HepG2 (cell line): ENCODE data around the gene IRF1. TPM values are rescaled to one million over a fixed set of nuclear protein-coding genes. Genes with fewer than 3 reads are reported as not detected.
A peak's percentile ranks its signal among the peaks of the same experiment; 100 is the strongest.

Experiments
- BRD4 ChIP-seq: sonication (generic); formaldehyde crosslinking; IDR thresholded peaks from 2 replicates; pipeline ENCODE4 v1.4.0; 2020; ENCODE audit warnings: missing genetic modification reagents
- CBFB ChIP-seq: sonication (generic); formaldehyde crosslinking; IDR thresholded peaks from 2 replicates; pipeline ENCODE4 v1.4.0; 2020; ENCODE audit warnings: missing genetic modification reagents
- DNMT3B ChIP-seq: conservative IDR thresholded peaks from 2 replicates; pipeline ENCODE4 v1.6.1; 2016; ENCODE audit warnings: missing biosample characterization, control low read depth
- JUNB ChIP-seq: sonication (generic); formaldehyde crosslinking; IDR thresholded peaks from 2 replicates; pipeline ENCODE4 v1.8.0; 2022; ENCODE audit warnings: missing genetic modification reagents, mild to moderate bottlenecking, borderline replicate concordance
- KDM2A ChIP-seq: sonication (generic); formaldehyde crosslinking; IDR thresholded peaks from 2 replicates; pipeline ENCODE4 v1.4.0; 2020; ENCODE audit warnings: low read depth, missing genetic modification reagents, borderline replicate concordance
- KLF13 ChIP-seq: sonication (generic); formaldehyde crosslinking; IDR thresholded peaks from 2 replicates; pipeline ENCODE4 v1.4.0; 2020; ENCODE audit warnings: mild to moderate bottlenecking, missing genetic modification reagents
- PAX8 ChIP-seq: sonication (generic); formaldehyde crosslinking; IDR thresholded peaks from 2 replicates; pipeline ENCODE4 v1.8.0; 2022; ENCODE audit warnings: mild to moderate bottlenecking, missing genetic modification reagents, borderline replicate concordance
- RAD51 ChIP-seq: fragments of 450-650 bp; IDR thresholded peaks from 2 replicates; pipeline ENCODE4 v1.6.1; 2016; ENCODE audit warnings: borderline replicate concordance
- RXRA ChIP-seq: sonication (generic); formaldehyde crosslinking; IDR thresholded peaks from 2 replicates; pipeline ENCODE4 v1.5.1; 2020; ENCODE audit warnings: missing genetic modification reagents
- SOX6 ChIP-seq, 2 experiments: fragments of 450-650 bp in 1 of 2; sonication (generic) in 1 of 2; formaldehyde crosslinking in 1 of 2; IDR thresholded peaks; 2 replicates each; pipeline versions ENCODE4 v1.4.0 to v1.6.1; 2017 to 2020; ENCODE audit warnings: antibody characterized with exemption in 1 of 2, mild to moderate bottlenecking in 1 of 2, missing genetic modification reagents in 1 of 2
- ZNF431 ChIP-seq: sonication (generic); formaldehyde crosslinking; IDR thresholded peaks from 2 replicates; pipeline ENCODE4 v1.9.0; 2022; ENCODE audit warnings: missing genetic modification reagents, low read depth, mild to moderate bottlenecking, borderline replicate concordance
- ZNF589 ChIP-seq: sonication (generic); formaldehyde crosslinking; conservative IDR thresholded peaks from 2 replicates; pipeline ENCODE4 v1.8.0; 2022; ENCODE audit warnings: mild to moderate bottlenecking, moderate library complexity, missing genetic modification reagents
- ZNF788 ChIP-seq: sonication (generic); formaldehyde crosslinking; IDR thresholded peaks from 2 replicates; pipeline ENCODE4 v1.5.0; 2020; ENCODE audit warnings: mild to moderate bottlenecking, missing genetic modification reagents, borderline replicate concordance
- polyA plus RNA-seq, 8 experiments: library from polyadenylated mRNA; depleted of rRNA in 3 of 8; stranded (reverse) in 7 of 8; unstranded in 1 of 8; fragments of >200 nt; fragmentation: Illumina TruSeq in 4 of 8; extraction: Trizol in 4 of 8; gene quantifications; 2 replicates each; pipeline versions ENCODE4 v1.2.1 to v1.2.3, GENCODE V29; 2011 to 2016; ENCODE audit warnings: low read depth in 4 of 8, missing spikeins in 1 of 8, mixed read lengths in 1 of 8; ENCODE audit not compliant: insufficient read depth in 1 of 8
- total RNA-seq, 5 experiments: library from RNA; depleted of rRNA; stranded (reverse); fragments of >200 nt; fragmentation: Illumina TruSeq; extraction: Trizol; gene quantifications; 2 replicates each; pipeline ENCODE4 v1.2.3, GENCODE V29; 2016; ENCODE audit warnings: low read depth in 1 of 5
- TF ChIP-seq, protein P1 (sequence below): sonication (generic); formaldehyde crosslinking; IDR thresholded peaks from 2 replicates; pipeline ENCODE4 v1.4.0; 2020; ENCODE audit warnings: low read depth, mild to moderate bottlenecking, missing genetic modification reagents
- TF ChIP-seq, protein P2 (sequence below): sonication (generic); formaldehyde crosslinking; IDR thresholded peaks from 2 replicates; pipeline ENCODE4 v1.5.0; 2020; ENCODE audit warnings: mild to moderate bottlenecking, low read depth, missing genetic modification reagents, borderline replicate concordance
- TF ChIP-seq, protein P3 (sequence below): IDR thresholded peaks from 2 replicates; pipeline ENCODE4 v1.6.1; 2016; ENCODE audit warnings: missing biosample characterization, missing genetic modification reagents, low read depth
- TF ChIP-seq, protein P4 (sequence below): sonication (generic); formaldehyde crosslinking; IDR thresholded peaks from 2 replicates; pipeline ENCODE4 v1.4.0; 2020; ENCODE audit warnings: missing genetic modification reagents
- TF ChIP-seq, protein P5 (sequence below): sonication (generic); formaldehyde crosslinking; IDR thresholded peaks from 2 replicates; pipeline ENCODE4 v1.5.0; 2020; ENCODE audit warnings: mild to moderate bottlenecking, missing genetic modification reagents
- TF ChIP-seq, protein P6 (sequence below): sonication (generic); formaldehyde crosslinking; IDR thresholded peaks from 2 replicates; pipeline ENCODE4 v1.4.0; 2020; ENCODE audit warnings: mild to moderate bottlenecking, missing genetic modification reagents

Gene IRF1
- total and polyA plus RNA-seq, 2 of the 13 experiments (the other 11 are each of a cell fraction or from before 2014, with no cell fraction given) = 4.1 to 8.8 TPM

DNA sequence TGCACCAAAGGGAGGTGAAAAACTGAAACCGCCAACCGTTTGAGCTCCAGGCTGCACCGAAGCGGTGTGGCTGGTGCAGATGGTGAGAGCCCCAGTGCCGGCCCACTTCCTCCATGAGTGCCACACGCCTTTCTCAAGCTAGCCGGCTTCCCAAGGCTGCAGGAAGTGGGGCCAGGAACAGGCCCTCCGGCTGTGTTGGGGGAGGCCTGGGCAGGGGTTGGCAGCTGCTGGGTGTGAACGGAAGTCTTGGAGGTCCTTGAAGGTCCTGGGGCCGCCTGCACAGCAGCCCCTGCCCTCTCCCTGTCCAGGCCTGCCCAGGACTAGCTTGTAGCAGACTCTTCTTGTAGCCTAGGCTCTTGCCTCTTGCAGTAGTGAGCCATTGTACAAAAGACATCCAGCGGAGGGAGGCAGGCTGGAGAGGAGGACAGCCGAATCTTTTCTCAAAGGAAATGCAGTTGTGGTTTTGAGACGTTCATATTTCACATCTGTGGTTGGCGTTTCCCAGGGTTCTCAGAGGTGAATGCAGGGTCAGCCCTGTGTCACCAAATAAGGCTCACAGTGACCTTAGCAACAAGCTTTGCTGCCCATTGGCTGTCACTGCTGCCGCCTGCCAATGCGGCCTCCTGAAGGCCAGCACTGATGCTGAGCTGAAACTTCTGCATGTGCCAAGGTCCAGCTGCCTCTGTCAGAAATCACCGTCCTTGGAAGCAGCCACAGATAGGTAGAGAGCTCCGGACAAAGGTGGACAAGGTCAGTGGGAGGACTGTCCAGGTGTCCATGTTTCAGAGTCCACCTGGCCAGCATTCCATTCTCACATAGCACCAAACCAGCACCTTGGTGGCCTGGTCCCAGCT, 23.9 kb downstream of the IRF1 start (continued):
- TF ChIP-seq, protein P1, sequence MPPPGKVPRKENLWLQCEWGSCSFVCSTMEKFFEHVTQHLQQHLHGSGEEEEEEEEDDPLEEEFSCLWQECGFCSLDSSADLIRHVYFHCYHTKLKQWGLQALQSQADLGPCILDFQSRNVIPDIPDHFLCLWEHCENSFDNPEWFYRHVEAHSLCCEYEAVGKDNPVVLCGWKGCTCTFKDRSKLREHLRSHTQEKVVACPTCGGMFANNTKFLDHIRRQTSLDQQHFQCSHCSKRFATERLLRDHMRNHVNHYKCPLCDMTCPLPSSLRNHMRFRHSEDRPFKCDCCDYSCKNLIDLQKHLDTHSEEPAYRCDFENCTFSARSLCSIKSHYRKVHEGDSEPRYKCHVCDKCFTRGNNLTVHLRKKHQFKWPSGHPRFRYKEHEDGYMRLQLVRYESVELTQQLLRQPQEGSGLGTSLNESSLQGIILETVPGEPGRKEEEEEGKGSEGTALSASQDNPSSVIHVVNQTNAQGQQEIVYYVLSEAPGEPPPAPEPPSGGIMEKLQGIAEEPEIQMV (CRISPR knock-in tag) = no peak
- TF ChIP-seq, protein P2, sequence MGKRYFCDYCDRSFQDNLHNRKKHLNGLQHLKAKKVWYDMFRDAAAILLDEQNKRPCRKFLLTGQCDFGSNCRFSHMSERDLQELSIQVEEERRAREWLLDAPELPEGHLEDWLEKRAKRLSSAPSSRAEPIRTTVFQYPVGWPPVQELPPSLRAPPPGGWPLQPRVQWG (CRISPR knock-in tag) = no peak
- TF ChIP-seq SOX6 (IDR thresholded peaks at IDR 0.05) (no peak), SOX6 (CRISPR knock-in tag; IDR thresholded peaks at IDR 0.05) (peak; percentile 44; the same call in 1 of the 2 replicates), RAD51 (no peak), ZNF589 (CRISPR knock-in tag) (no peak), DNMT3B (CRISPR knock-in tag) (no peak), ZNF431 (CRISPR knock-in tag) (no peak), CBFB (CRISPR knock-in tag) (no peak), KDM2A (no peak), ZNF788 (no peak), RXRA (CRISPR knock-in tag) (peak; percentile 82), BRD4 (no peak), JUNB (CRISPR knock-in tag) (no peak), PAX8 (CRISPR knock-in tag) (no peak), KLF13 (no peak)
- TF ChIP-seq, protein P3, sequence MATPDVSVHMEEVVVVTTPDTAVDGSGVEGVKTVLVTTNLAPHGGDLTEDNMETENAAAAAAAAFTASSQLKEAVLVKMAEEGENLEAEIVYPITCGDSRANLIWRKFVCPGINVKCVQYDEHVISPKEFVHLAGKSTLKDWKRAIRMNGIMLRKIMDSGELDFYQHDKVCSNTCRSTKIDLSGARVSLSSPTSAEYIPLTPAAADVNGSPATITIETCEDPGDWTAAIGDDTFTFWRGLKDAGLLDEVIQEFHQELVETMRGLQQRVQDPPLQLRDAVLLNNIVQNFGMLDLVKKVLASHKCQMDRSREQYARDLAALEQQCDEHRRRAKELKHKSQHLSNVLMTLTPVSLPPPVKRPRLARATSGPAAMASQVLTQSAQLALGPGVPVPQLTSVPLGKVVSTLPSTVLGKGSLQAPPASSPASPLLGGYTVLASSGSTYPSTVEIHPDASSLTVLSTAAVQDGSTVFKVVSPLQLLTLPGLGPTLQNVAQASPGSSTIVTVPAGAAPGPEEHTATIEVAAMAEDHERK (CRISPR knock-in tag) = no peak
- TF ChIP-seq, protein P4, sequence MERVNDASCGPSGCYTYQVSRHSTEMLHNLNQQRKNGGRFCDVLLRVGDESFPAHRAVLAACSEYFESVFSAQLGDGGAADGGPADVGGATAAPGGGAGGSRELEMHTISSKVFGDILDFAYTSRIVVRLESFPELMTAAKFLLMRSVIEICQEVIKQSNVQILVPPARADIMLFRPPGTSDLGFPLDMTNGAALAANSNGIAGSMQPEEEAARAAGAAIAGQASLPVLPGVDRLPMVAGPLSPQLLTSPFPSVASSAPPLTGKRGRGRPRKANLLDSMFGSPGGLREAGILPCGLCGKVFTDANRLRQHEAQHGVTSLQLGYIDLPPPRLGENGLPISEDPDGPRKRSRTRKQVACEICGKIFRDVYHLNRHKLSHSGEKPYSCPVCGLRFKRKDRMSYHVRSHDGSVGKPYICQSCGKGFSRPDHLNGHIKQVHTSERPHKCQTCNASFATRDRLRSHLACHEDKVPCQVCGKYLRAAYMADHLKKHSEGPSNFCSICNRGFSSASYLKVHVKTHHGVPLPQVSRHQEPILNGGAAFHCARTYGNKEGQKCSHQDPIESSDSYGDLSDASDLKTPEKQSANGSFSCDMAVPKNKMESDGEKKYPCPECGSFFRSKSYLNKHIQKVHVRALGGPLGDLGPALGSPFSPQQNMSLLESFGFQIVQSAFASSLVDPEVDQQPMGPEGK (CRISPR knock-in tag) = no peak
- TF ChIP-seq, protein P5, sequence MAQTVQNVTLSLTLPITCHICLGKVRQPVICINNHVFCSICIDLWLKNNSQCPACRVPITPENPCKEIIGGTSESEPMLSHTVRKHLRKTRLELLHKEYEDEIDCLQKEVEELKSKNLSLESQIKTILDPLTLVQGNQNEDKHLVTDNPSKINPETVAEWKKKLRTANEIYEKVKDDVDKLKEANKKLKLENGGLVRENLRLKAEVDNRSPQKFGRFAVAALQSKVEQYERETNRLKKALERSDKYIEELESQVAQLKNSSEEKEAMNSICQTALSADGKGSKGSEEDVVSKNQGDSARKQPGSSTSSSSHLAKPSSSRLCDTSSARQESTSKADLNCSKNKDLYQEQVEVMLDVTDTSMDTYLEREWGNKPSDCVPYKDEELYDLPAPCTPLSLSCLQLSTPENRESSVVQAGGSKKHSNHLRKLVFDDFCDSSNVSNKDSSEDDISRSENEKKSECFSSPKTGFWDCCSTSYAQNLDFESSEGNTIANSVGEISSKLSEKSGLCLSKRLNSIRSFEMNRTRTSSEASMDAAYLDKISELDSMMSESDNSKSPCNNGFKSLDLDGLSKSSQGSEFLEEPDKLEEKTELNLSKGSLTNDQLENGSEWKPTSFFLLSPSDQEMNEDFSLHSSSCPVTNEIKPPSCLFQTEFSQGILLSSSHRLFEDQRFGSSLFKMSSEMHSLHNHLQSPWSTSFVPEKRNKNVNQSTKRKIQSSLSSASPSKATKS (CRISPR knock-in tag) = no peak
- TF ChIP-seq, protein P6, sequence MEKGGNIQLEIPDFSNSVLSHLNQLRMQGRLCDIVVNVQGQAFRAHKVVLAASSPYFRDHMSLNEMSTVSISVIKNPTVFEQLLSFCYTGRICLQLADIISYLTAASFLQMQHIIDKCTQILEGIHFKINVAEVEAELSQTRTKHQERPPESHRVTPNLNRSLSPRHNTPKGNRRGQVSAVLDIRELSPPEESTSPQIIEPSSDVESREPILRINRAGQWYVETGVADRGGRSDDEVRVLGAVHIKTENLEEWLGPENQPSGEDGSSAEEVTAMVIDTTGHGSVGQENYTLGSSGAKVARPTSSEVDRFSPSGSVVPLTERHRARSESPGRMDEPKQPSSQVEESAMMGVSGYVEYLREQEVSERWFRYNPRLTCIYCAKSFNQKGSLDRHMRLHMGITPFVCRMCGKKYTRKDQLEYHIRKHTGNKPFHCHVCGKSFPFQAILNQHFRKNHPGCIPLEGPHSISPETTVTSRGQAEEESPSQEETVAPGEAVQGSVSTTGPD (CRISPR knock-in tag) = 0 out of 2 replicates have a peak, but pooled peaks have one; percentile 27
